Adrenal gland (tissue), 5 donors: ENCODE measurements around the gene NUP210L.

Experiments used
- POLR2A ChIP-seq, 2 donors: fragments of 450-650 bp; IDR thresholded peaks; one replicate each; pipeline ENCODE4 v1.6.1; 2017; ENCODE audit warnings: antibody characterized with exemption in 2 of 2, mild to moderate bottlenecking in 2 of 2, moderate library complexity in 1 of 2
- TF ChIP-seq, protein P1 (sequence below), 6 experiments: fragments of 450-650 bp in 4 of 6; fragments of 200-600 bp in 2 of 6; sonication (generic) in 1 of 6; IDR thresholded peaks; 1 replicate in 5 of 6; 2 replicates in 1 of 6; pipeline versions ENCODE4 v1.5.1 to v1.8.0; 2016 to 2021; ENCODE audit warnings: antibody characterized with exemption in 6 of 6, mild to moderate bottlenecking in 2 of 6, moderate library complexity in 1 of 6
- donor health status: DM: no; HTN: no; CAD: no.

DNA sequence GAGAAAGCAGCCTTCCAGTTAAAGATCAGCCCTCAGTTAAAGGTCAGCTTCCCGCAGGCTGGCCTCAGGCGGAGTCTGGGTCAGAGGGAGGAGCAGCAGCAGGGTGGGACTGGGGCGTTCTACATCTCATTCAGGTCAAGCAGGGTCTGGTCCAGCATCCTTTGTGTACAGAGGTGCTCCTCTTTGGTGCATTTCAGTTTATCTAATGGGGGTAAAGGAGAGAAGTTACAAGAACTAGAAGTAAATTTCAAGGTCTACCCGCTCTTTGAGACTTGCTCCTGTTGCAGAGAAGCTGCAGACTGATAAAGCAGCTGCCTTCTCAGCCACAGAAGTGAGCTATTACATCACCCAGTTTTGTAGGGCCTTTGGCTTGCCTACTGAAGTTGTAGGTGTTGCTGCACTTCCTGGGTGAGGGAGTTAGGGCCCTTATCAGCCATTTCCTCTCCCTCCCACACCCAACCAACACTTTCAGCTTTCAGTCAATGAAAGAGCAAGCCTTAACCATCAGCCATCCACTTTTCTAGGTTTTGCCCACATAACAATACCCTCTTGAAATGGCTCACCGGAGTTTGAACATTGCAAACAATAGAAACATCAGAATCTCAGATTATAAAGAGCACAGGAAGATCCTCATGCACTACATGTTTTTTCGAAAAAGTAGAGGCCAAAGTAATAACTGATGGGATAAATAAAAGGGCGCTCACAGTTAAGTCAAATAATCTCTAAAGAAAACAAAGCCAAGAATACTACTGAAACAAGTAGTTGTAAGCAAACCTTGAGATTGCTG, 2.8 kb upstream of the NUP210L start:
- TF ChIP-seq, protein P1, sequence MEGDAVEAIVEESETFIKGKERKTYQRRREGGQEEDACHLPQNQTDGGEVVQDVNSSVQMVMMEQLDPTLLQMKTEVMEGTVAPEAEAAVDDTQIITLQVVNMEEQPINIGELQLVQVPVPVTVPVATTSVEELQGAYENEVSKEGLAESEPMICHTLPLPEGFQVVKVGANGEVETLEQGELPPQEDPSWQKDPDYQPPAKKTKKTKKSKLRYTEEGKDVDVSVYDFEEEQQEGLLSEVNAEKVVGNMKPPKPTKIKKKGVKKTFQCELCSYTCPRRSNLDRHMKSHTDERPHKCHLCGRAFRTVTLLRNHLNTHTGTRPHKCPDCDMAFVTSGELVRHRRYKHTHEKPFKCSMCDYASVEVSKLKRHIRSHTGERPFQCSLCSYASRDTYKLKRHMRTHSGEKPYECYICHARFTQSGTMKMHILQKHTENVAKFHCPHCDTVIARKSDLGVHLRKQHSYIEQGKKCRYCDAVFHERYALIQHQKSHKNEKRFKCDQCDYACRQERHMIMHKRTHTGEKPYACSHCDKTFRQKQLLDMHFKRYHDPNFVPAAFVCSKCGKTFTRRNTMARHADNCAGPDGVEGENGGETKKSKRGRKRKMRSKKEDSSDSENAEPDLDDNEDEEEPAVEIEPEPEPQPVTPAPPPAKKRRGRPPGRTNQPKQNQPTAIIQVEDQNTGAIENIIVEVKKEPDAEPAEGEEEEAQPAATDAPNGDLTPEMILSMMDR (IDR thresholded peaks at IDR 0.05), result no peak
- TF ChIP-seq POLR2A (IDR thresholded peaks at IDR 0.05), result peak in 1 of 2 donors; percentile 28
